ENCODE results near the gene ABCA4. TPM values are rescaled to one million over a fixed set of nuclear protein-coding genes. Genes with fewer than 3 reads are reported as not detected.
"Not testable (repeated sequence)": the region's sequence is repeated elsewhere in the genome, so short reads cannot be mapped to it uniquely, and the experiment has no call there.

The ABCA4 gene
- total RNA-seq, 2 experiments from 2014 or later: 0.14 to 0.18 TPM

DNA sequence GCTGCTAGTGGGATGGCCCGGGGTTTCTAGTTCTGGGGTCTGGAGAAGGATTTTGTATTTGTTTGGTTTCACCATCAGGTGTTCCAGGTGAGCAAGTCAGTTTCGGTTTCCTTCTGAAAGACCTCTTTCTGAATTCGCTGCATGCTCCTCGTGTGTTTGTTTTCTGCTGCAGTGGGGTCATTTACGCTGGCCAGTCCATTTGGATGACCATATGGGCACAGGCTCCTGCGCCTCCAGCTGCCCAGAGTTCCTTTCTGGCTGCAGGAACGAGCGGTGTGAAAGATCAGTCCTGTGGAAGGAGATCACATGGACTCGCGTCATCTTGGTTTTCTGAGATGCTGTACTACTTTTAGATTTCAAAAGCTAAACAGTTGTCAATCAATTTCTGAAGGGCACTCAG is 128.0 kb downstream of the ABCA4 start:
- peaks cover 21% of the 10 kb centered on the region for H3K27me3 Mint-ChIP-seq
- DNase-seq (no peak), ATAC-seq (no peak)
- intact Hi-C loops (cut with DNase I, micrococcal nuclease): no loop called here
- H3K4me1 Mint-ChIP-seq: no peaks in the 10 kb centered on the region
- no peak overlapping the region for H3K27ac Mint-ChIP-seq
- ChIA-PET POLR2A (no interaction called here), CTCF (no interaction called here)
- no peaks in the 10 kb centered on the region for H3K36me3 Mint-ChIP-seq (ENCODE audit: low read depth)
- H3K9me3 Mint-ChIP-seq (ENCODE audit: low read depth): no peaks in the 10 kb centered on the region
- H3K4me3 Mint-ChIP-seq: no peak overlapping the region

- Mint-ChIP-seq H3K36me3 (ENCODE audit: low read depth) (no peaks in the 10 kb centered on the region), H3K27me3 (peaks cover 25% of the 10 kb centered on the region), H3K9me3 (ENCODE audit: low read depth) (no peaks in the 10 kb centered on the region), H3K27ac (no peak overlapping the region), H3K4me1 (no peaks in the 10 kb centered on the region), H3K4me3 (no peak overlapping the region)
- DNase-seq (no peak), ATAC-seq (no peak)
- intact Hi-C loops (cut with DNase I, micrococcal nuclease): no loop called here
- ChIA-PET POLR2A (no interaction called here), CTCF (no interaction called here)
Observed at GRCh38 chr1:93992190-93992589, 128.8 kb downstream of the ABCA4 start.

DNA sequence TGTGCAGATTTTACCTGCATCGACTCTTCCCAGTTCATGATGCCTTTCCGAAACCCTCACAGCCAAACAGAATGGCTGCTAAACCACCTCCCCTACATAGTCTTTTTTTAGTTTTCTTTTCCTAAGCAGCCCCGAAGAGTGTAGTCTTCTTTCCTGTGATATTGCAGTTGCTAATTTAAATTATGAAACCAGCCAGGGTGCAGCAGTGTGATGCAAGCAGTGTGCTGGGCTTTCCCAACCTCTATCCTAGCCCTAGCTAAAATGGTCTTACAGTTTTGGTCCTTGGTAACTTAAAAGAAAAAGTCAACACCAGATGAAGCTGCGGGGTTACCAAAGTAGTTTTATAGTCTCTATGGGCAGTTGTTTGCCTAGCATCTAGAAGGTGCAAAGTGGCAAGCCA is 129.7 kb downstream of the ABCA4 start:
- intact Hi-C loops (cut with DNase I, micrococcal nuclease): no loop called here
- CTCF ChIA-PET: no interaction called here

DNA sequence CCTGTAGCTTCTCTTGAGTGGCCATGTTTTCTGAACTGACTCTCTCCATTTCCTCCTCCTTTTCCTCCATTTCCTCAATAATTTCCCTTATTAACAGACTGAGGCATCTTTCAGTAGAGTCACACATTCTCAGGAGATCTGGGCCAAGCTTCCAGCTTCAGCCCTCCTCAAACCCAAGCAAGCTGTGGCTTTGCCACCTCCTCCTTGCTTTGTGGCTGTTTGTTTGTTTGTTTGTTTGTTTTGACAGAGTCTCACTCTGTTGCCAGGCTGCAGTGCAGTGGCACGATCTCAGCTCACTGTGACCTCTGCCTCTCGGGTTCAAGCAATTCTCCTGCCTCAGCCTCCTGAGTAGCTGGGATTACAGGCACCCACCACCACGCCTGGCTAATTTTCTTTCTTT is 130.5 kb downstream of the ABCA4 start:
- H3K4me1 Mint-ChIP-seq; H3K9me3 Mint-ChIP-seq (ENCODE audit: low read depth); intact Hi-C loops (cut with DNase I, micrococcal nuclease); H3K36me3 Mint-ChIP-seq (ENCODE audit: low read depth); DNase-seq; ATAC-seq; H3K27ac Mint-ChIP-seq; H3K4me3 Mint-ChIP-seq; CTCF ChIA-PET: not testable (repeated sequence)
- POLR2A ChIA-PET: interaction anchor here (0.6 kb wide), 1 partner anchor 1553 kb away, joined by 3 read pairs; no protein-coding TSS in a partner anchor
- H3K27me3 Mint-ChIP-seq: peaks cover 23% of the 10 kb centered on the region

More for the DNA sequence above, 129.7 kb downstream of the ABCA4 start:
- Mint-ChIP-seq H3K4me1 (no peaks in the 10 kb centered on the region), H3K4me3 (no peak overlapping the region), H3K27ac (no peak overlapping the region), H3K36me3 (ENCODE audit: low read depth) (no peaks in the 10 kb centered on the region), H3K27me3 (peaks cover 25% of the 10 kb centered on the region), H3K9me3 (ENCODE audit: low read depth) (no peaks in the 10 kb centered on the region)
- DNase-seq (no peak), ATAC-seq (no peak)
- POLR2A ChIA-PET: no interaction called here

DNA sequence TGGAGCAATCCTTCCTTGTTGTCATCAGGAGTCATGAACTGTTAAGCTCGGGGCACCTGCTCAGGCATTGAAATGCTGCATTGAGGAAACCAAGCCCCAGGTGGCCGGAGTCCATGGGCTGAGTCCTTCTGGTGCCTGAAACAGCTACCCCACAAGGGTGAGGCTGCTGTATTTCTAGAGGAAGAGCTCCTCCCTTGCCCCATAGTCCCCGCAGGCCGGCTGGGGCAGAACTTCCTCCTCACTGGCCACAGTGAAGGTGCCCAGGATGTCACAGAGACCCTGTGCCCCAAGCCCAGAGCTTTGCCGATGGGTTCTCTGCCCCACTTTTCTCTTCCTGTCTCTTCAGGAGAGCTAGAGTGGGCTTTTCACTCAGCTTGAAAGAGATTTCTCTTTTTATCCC is 130.9 kb downstream of the ABCA4 start:
- DNase-seq (no peak), ATAC-seq (no peak)
- Mint-ChIP-seq H3K27me3 (peaks cover 22% of the 10 kb centered on the region), H3K36me3 (ENCODE audit: low read depth) (no peaks in the 10 kb centered on the region), H3K4me1 (no peaks in the 10 kb centered on the region), H3K27ac (no peak overlapping the region), H3K4me3 (no peak overlapping the region), H3K9me3 (ENCODE audit: low read depth) (no peaks in the 10 kb centered on the region)
- CTCF ChIA-PET: no interaction called here
- POLR2A ChIA-PET: no interaction called here
- intact Hi-C loops (cut with DNase I, micrococcal nuclease): no loop called here

DNA sequence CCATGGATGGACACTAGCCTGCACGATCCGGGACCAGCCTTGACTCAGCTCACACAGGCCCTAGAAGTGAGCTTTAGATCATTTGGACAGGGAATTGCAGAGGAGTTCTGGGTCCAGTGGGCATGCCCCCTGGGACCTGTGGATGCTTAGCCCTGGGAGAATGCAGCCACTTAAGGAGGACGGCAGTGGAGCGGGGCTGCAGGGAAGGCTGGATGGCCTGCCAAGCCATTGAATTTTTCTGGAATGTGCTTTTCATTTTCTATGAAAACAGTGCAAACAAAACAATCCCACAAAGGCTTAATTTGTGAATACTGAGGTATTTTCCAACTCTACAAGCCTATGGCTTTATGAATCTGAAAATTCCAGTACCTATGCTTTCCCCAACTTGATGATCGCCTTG is 131.3 kb downstream of the ABCA4 start:
- no peak overlapping the region for H3K4me3 Mint-ChIP-seq
- no peaks in the 10 kb centered on the region for H3K4me1 Mint-ChIP-seq
- ATAC-seq: no peak
- ChIA-PET CTCF (no interaction called here), POLR2A (no interaction called here)
- H3K36me3 Mint-ChIP-seq (ENCODE audit: low read depth): no peaks in the 10 kb centered on the region
- intact Hi-C loops (cut with DNase I, micrococcal nuclease): no loop called here
- H3K27me3 Mint-ChIP-seq: peaks cover 22% of the 10 kb centered on the region
- no peak for DNase-seq
- H3K27ac Mint-ChIP-seq: no peak overlapping the region
- no peaks in the 10 kb centered on the region for H3K9me3 Mint-ChIP-seq (ENCODE audit: low read depth)

- CTCF ChIA-PET: no interaction called here
- DNase-seq: no peak
- Mint-ChIP-seq H3K9me3 (ENCODE audit: low read depth) (no peaks in the 10 kb centered on the region), H3K27me3 (peaks cover 22% of the 10 kb centered on the region), H3K4me1 (no peaks in the 10 kb centered on the region), H3K4me3 (no peak overlapping the region), H3K36me3 (ENCODE audit: low read depth) (no peaks in the 10 kb centered on the region), H3K27ac (no peak overlapping the region)
- intact Hi-C loops (cut with DNase I, micrococcal nuclease): no loop called here
- ATAC-seq: no peak
- POLR2A ChIA-PET: no interaction called here
Observed at GRCh38 chr1:93988634-93989350, 132.2 kb downstream of the ABCA4 start.

- H3K4me3 Mint-ChIP-seq: no peak overlapping the region
- no peaks in the 10 kb centered on the region for H3K27me3 Mint-ChIP-seq
- CTCF ChIA-PET: interaction anchor here (0.6 to 1.2 kb wide), 2 partner anchors 13 to 45 kb away, joined by 3 read pairs; no protein-coding TSS in a partner anchor
- ATAC-seq: no peak
- no peaks in the 10 kb centered on the region for H3K4me1 Mint-ChIP-seq
- POLR2A ChIA-PET: no interaction called here
- no peaks in the 10 kb centered on the region for H3K36me3 Mint-ChIP-seq (ENCODE audit: low read depth)
- no peaks in the 10 kb centered on the region for H3K9me3 Mint-ChIP-seq (ENCODE audit: low read depth)
- intact Hi-C loops (cut with DNase I, micrococcal nuclease): no loop called here
- no peak overlapping the region for H3K27ac Mint-ChIP-seq
- DNase-seq: no peak
Observed at GRCh38 chr1:93981274-93981667, 139.7 kb downstream of the ABCA4 start.

- POLR2A ChIA-PET: no interaction called here
- Mint-ChIP-seq H3K4me1 (no peaks in the 10 kb centered on the region), H3K4me3 (no peak overlapping the region), H3K9me3 (ENCODE audit: low read depth) (no peaks in the 10 kb centered on the region), H3K27me3 (no peaks in the 10 kb centered on the region), H3K36me3 (ENCODE audit: low read depth) (no peaks in the 10 kb centered on the region), H3K27ac (no peak overlapping the region)
- intact Hi-C loops (cut with DNase I, micrococcal nuclease): no loop called here
- ATAC-seq: no peak
- peak; percentile 7 for DNase-seq
- CTCF ChIA-PET: interaction anchor here (0.6 to 1.2 kb wide), 2 partner anchors 12 to 45 kb away, joined by 3 read pairs; no protein-coding TSS in a partner anchor
Observed at GRCh38 chr1:93980320-93981273, 140.4 kb downstream of the ABCA4 start.

DNA sequence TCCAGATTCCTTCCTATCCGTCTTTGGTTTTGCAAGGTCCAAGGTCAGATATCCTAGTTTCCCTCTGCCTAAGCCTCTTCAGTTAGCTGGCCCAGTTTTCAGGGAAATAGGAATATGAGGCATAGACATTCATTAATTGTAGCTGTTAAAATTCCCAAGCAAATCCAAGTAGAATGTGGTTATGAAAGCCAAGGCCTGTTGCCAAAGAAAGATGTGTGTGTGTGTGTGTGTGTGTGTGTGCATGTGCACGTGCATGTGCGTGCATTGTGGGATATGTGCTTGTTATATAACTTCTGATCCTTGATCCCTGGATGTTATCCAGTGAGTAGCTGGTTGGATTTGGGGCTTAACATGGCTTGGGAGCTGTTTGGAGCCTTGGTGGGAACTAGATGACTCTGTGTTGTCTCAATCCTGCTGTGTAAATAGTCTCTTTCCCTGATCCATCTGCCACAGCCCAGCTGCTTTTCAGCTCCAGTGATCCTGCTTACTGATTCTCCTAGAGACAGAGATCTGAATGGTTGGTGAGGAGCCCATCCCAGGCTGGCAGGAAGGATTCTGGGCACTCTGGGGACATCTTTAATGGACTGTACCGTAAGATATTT is 141.1 kb downstream of the ABCA4 start:
- CTCF ChIA-PET: interaction anchor here (1.2 kb wide), 1 partner anchor 46 kb away, joined by 3 read pairs; no protein-coding TSS in a partner anchor
- DNase-seq: no peak
- Mint-ChIP-seq H3K4me1 (no peaks in the 10 kb centered on the region), H3K36me3 (ENCODE audit: low read depth) (no peaks in the 10 kb centered on the region), H3K4me3 (no peak overlapping the region), H3K27me3 (no peaks in the 10 kb centered on the region), H3K9me3 (ENCODE audit: low read depth) (no peaks in the 10 kb centered on the region), H3K27ac (no peak overlapping the region)
- POLR2A ChIA-PET: no interaction called here
- intact Hi-C loops (cut with DNase I, micrococcal nuclease): no loop called here
- no peak for ATAC-seq

DNA sequence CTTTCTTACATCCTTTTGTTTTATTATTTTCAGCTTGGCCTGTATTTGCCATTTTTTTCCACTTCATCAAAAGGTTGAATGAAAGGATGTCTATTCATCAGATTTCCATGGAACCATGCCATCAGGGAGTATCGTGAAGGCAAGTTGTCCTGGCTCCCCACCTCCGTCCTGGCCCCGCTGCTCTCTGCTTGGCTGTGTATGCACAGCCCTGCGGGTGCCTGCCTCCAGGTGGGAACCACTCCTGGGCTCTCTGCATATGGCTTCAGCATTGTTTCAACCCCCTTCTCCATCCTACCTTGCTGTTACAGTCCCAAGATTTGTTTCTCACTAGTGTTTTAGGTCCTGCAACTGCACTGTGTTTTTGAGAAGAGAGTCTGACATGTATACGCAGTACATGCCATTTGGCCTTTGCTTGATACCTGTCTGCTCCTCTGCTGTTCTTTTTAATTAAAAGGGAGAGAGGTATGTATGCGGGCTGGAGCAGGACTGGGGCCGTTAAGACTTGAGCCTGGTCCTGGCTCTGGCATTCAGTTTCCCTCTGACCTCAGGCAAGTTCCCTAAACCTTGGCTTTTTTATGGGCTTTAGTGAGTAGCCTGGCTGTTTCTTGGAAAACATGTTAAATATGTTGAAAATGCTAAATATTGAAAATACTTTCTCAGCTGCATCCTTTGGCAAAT is 141.8 kb downstream of the ABCA4 start:
- DNase-seq (no peak), ATAC-seq (no peak)
- H3K36me3 Mint-ChIP-seq (ENCODE audit: low read depth): no peaks in the 10 kb centered on the region
- no peak overlapping the region for H3K4me3 Mint-ChIP-seq
- intact Hi-C loops (cut with DNase I, micrococcal nuclease): no loop called here
- ChIA-PET POLR2A (interaction anchor here (0.7 kb wide), 1 partner anchor 618 kb away, joined by 3 read pairs; no protein-coding TSS in a partner anchor), CTCF (no interaction called here)
- no peaks in the 10 kb centered on the region for H3K27me3 Mint-ChIP-seq
- H3K9me3 Mint-ChIP-seq (ENCODE audit: low read depth): no peaks in the 10 kb centered on the region
- no peaks in the 10 kb centered on the region for H3K4me1 Mint-ChIP-seq
- no peak overlapping the region for H3K27ac Mint-ChIP-seq

Data from activated CD4-positive, alpha-beta T cell treated with anti-CD3 and anti-CD28 coated beads for 36 hours (primary cell).